HL-60 (cell line): ENCODE measurements around the gene SCIN.
"Not testable (repeated sequence)": the region's sequence is repeated elsewhere in the genome, so short reads cannot be mapped to it uniquely, and the experiment has no call there.

Source experiments
- DNase-seq, 2 experiments: peaks; one replicate each; pipeline ENCODE4 v3.0.0-alpha.2; 2010 to 2020; ENCODE audit warnings: low read depth in 1 of 2, low spot score in 1 of 2
- H3K27ac ChIP-seq: fragments of 250-450 bp; sonication (Bioruptor Pico); replicated peaks from 2 replicates; pipeline ENCODE4 v1.5.1; 2020; ENCODE audit warnings: mild to moderate bottlenecking, moderate library complexity
- H3K27me3 ChIP-seq: fragments of 250-450 bp; sonication (Bioruptor Pico); 2 replicates; pipeline ENCODE4 v1.5.1; 2021; ENCODE audit warnings: mild to moderate bottlenecking, moderate library complexity; ENCODE audit not compliant: insufficient read depth, poor library complexity, severe bottlenecking
- H3K4me3 ChIP-seq: replicated peaks from 2 replicates; pipeline ENCODE4 v1.5.1; 2011; ENCODE audit warnings: mild to moderate bottlenecking, control low read depth, low read length; ENCODE audit not compliant: insufficient read depth
- CTCF ChIP-seq: IDR thresholded peaks from one replicate; pipeline ENCODE4 v1.5.1; 2011; ENCODE audit warnings: low read length, control low read depth, inconsistent platforms; ENCODE audit not compliant: insufficient read depth
- GABPA ChIP-seq: IDR thresholded peaks from 2 replicates; pipeline ENCODE4 v1.6.1; 2012; ENCODE audit warnings: low read depth
- POLR2AphosphoS5 ChIP-seq: IDR thresholded peaks from 2 replicates; pipeline ENCODE4 v1.6.1; 2012; ENCODE audit warnings: low read depth
- SPI1 ChIP-seq: IDR thresholded peaks from 2 replicates; pipeline ENCODE4 v1.6.1; 2012; ENCODE audit warnings: low read depth, mild to moderate bottlenecking, borderline replicate concordance
- TF ChIP-seq, protein P1 (sequence below): IDR thresholded peaks from 2 replicates; pipeline ENCODE4 v1.6.1; 2012; ENCODE audit warnings: low read depth; ENCODE audit not compliant: insufficient replicate concordance

SCIN gene

GRCh38 chr7:12554872-12555271 is 15.6 kb upstream of the SCIN start:
- no peak for TF ChIP-seq POLR2AphosphoS5
- TF ChIP-seq CTCF, result no peak
- no peak for TF ChIP-seq GABPA
- TF ChIP-seq SPI1, result no peak
- TF ChIP-seq, protein P1, sequence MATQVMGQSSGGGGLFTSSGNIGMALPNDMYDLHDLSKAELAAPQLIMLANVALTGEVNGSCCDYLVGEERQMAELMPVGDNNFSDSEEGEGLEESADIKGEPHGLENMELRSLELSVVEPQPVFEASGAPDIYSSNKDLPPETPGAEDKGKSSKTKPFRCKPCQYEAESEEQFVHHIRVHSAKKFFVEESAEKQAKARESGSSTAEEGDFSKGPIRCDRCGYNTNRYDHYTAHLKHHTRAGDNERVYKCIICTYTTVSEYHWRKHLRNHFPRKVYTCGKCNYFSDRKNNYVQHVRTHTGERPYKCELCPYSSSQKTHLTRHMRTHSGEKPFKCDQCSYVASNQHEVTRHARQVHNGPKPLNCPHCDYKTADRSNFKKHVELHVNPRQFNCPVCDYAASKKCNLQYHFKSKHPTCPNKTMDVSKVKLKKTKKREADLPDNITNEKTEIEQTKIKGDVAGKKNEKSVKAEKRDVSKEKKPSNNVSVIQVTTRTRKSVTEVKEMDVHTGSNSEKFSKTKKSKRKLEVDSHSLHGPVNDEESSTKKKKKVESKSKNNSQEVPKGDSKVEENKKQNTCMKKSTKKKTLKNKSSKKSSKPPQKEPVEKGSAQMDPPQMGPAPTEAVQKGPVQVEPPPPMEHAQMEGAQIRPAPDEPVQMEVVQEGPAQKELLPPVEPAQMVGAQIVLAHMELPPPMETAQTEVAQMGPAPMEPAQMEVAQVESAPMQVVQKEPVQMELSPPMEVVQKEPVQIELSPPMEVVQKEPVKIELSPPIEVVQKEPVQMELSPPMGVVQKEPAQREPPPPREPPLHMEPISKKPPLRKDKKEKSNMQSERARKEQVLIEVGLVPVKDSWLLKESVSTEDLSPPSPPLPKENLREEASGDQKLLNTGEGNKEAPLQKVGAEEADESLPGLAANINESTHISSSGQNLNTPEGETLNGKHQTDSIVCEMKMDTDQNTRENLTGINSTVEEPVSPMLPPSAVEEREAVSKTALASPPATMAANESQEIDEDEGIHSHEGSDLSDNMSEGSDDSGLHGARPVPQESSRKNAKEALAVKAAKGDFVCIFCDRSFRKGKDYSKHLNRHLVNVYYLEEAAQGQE, result no peak
- Histone ChIP-seq H3K4me3 (no peak overlapping the region), H3K27ac (no peak overlapping the region), H3K27me3 (no peaks in the 10 kb centered on the region)
- no peak for DNase-seq

- not testable (repeated sequence) for H3K27me3 ChIP-seq, H3K27ac ChIP-seq, H3K4me3 ChIP-seq, DNase-seq
Observed at GRCh38 chr7:12555695-12556094, 14.8 kb upstream of the SCIN start.

GRCh38 chr7:12556139-12556792 is 14.3 kb upstream of the SCIN start:
- H3K4me3 ChIP-seq, DNase-seq, H3K27ac ChIP-seq, H3K27me3 ChIP-seq: not testable (repeated sequence)

DNA sequence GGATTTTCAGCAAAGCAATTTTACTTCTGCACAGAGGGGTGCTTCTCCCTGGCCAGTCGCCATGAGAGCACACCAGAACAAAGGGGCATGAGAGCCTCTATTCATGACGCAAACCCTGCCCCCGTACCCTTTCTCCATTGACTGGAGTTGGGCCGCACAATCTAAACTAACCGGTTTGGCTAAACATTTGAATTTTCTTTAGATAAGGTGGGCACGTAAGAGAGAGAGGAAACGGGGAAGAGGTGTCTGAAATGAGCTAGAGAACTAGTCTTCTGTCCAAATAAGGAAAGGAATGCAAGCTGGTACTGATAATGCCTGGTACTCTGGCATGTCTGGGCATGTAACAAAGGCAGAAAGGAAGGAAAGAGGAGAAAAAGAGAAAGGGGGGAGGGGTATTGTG is 13.2 kb upstream of the SCIN start:
- Histone ChIP-seq H3K27ac (no peak overlapping the region), H3K4me3 (no peak overlapping the region), H3K27me3 (no peaks in the 10 kb centered on the region)
- TF ChIP-seq POLR2AphosphoS5 (no peak), CTCF (no peak), GABPA (no peak), SPI1 (no peak)
- TF ChIP-seq, protein P1, result no peak
- DNase-seq, result no peak

- DNase-seq, result no peak
- no peaks in the 10 kb centered on the region for H3K27me3 ChIP-seq
- no peak for TF ChIP-seq GABPA
- TF ChIP-seq, protein P1, result no peak
- TF ChIP-seq CTCF, result no peak
- no peak for TF ChIP-seq SPI1
- TF ChIP-seq POLR2AphosphoS5, result no peak
- no peak overlapping the region for H3K4me3 ChIP-seq
- H3K27ac ChIP-seq, result no peak overlapping the region
Observed at GRCh38 chr7:12564996-12565764, 5.3 kb upstream of the SCIN start.
